HUES6 (cell line): ENCODE measurements around the gene GALNT17.
A peak's percentile ranks its signal among the peaks of the same experiment; 100 is the strongest.
"Not testable (repeated sequence)": the region's sequence is repeated elsewhere in the genome, so short reads cannot be mapped to it uniquely, and the experiment has no call there.

ENCODE experiments used
- H3K27ac ChIP-seq: 2 replicates; pipeline ENCODE4 v1.7.0; 2013; ENCODE audit warnings: low read depth, mild to moderate bottlenecking, low read length, inconsistent platforms
- H3K27me3 ChIP-seq: 2 replicates; pipeline ENCODE4 v1.6.1; 2013; ENCODE audit warnings: low read length; ENCODE audit not compliant: control insufficient read depth, insufficient read depth
- H3K36me3 ChIP-seq: 2 replicates; pipeline ENCODE4 v1.6.1; 2013; ENCODE audit warnings: low read length; ENCODE audit not compliant: control insufficient read depth, insufficient read depth
- H3K4me1 ChIP-seq: 2 replicates; pipeline ENCODE4 v1.6.1; 2013; ENCODE audit warnings: low read length; ENCODE audit not compliant: control insufficient read depth, insufficient read depth
- H3K4me3 ChIP-seq: 2 replicates; pipeline ENCODE4 v1.5.1; 2013; ENCODE audit warnings: low read depth, low read length
- H3K9ac ChIP-seq: one replicate; pipeline ENCODE4 v1.6.1; 2013; ENCODE audit warnings: mild to moderate bottlenecking, low read length
- H3K9me3 ChIP-seq: 2 replicates; pipeline ENCODE4 v1.6.1; 2013; ENCODE audit warnings: low read depth, low read length; ENCODE audit not compliant: control insufficient read depth, insufficient read depth

Gene GALNT17

GRCh38 chr7:71733107-71733870 is 601.3 kb downstream of the GALNT17 start:
- no peak overlapping the region for H3K27ac ChIP-seq
- no peak overlapping the region for H3K9ac ChIP-seq
- H3K36me3 ChIP-seq, result no peaks in the 10 kb centered on the region
- H3K4me3 ChIP-seq, result peak overlapping the region; percentile 53
- peaks cover 19% of the 10 kb centered on the region; the same call in 1 of the 2 replicates for H3K9me3 ChIP-seq
- H3K27me3 ChIP-seq, result no peaks in the 10 kb centered on the region
- H3K4me1 ChIP-seq, result peaks cover 8% of the 10 kb centered on the region; the same call in 1 of the 2 replicates

GRCh38 chr7:71735961-71736556 is 604.1 kb downstream of the GALNT17 start:
- H3K27me3 ChIP-seq, result no peaks in the 10 kb centered on the region
- peaks cover 19% of the 10 kb centered on the region for H3K4me1 ChIP-seq
- no peak overlapping the region for H3K9ac ChIP-seq
- H3K9me3 ChIP-seq, result peaks cover 7% of the 10 kb centered on the region; the same call in 1 of the 2 replicates
- H3K4me3 ChIP-seq, result no peak overlapping the region
- H3K27ac ChIP-seq, result no peak overlapping the region
- no peaks in the 10 kb centered on the region for H3K36me3 ChIP-seq

- H3K9me3 ChIP-seq, result not testable (repeated sequence)
Observed at GRCh38 chr7:71737931-71738540, 606.1 kb downstream of the GALNT17 start.

GRCh38 chr7:71739520-71740173 is 607.7 kb downstream of the GALNT17 start:
- Histone ChIP-seq H3K27ac (no peak overlapping the region), H3K4me1 (peaks cover 15% of the 10 kb centered on the region; the same call in 1 of the 2 replicates), H3K9ac (peak overlapping the region; percentile 33), H3K9me3 (0 out of 2 replicates have a peak, but pooled peaks cover 2% of the 10 kb centered on the region), H3K27me3 (no peaks in the 10 kb centered on the region), H3K4me3 (no peak overlapping the region), H3K36me3 (no peaks in the 10 kb centered on the region)

More at GRCh38 chr7:71737931-71738540, 606.1 kb downstream of the GALNT17 start:
- not testable (repeated sequence) for H3K27ac ChIP-seq, H3K36me3 ChIP-seq, H3K9ac ChIP-seq, H3K4me3 ChIP-seq, H3K27me3 ChIP-seq
- peaks cover 15% of the 10 kb centered on the region; the same call in 1 of the 2 replicates for H3K4me1 ChIP-seq

- H3K4me1 ChIP-seq, result peaks cover 15% of the 10 kb centered on the region; the same call in 1 of the 2 replicates
- H3K36me3 ChIP-seq, result no peaks in the 10 kb centered on the region
- no peak overlapping the region for H3K9ac ChIP-seq
- H3K27ac ChIP-seq, result no peak overlapping the region
- H3K27me3 ChIP-seq, result no peaks in the 10 kb centered on the region
- 0 out of 2 replicates have a peak, but pooled peaks cover 2% of the 10 kb centered on the region for H3K9me3 ChIP-seq
- H3K4me3 ChIP-seq, result no peak overlapping the region
Observed at GRCh38 chr7:71740174-71740560, 608.2 kb downstream of the GALNT17 start.

- Histone ChIP-seq H3K27me3 (no peaks in the 10 kb centered on the region; the same call in 1 of the 2 replicates), H3K9me3 (peaks cover 7% of the 10 kb centered on the region; the same call in 1 of the 2 replicates), H3K27ac (no peak overlapping the region), H3K4me1 (no peaks in the 10 kb centered on the region), H3K4me3 (no peak overlapping the region), H3K36me3 (no peaks in the 10 kb centered on the region), H3K9ac (no peak overlapping the region)
Observed at GRCh38 chr7:71746006-71746405, 614.1 kb downstream of the GALNT17 start.

- Histone ChIP-seq H3K27me3 (peaks cover 26% of the 10 kb centered on the region), H3K9me3 (peaks cover 10% of the 10 kb centered on the region), H3K4me3 (no peak overlapping the region), H3K4me1 (no peaks in the 10 kb centered on the region; the same call in 1 of the 2 replicates), H3K27ac (no peak overlapping the region), H3K36me3 (no peaks in the 10 kb centered on the region), H3K9ac (no peak overlapping the region)
Observed at GRCh38 chr7:71750290-71750689, 618.3 kb downstream of the GALNT17 start.

GRCh38 chr7:71752171-71752935 is 620.4 kb downstream of the GALNT17 start:
- Histone ChIP-seq H3K36me3 (no peaks in the 10 kb centered on the region), H3K9ac (peak overlapping the region; percentile 47), H3K27me3 (peaks cover 26% of the 10 kb centered on the region), H3K27ac (no peak overlapping the region), H3K4me1 (no peaks in the 10 kb centered on the region; the same call in 1 of the 2 replicates), H3K9me3 (peaks cover 12% of the 10 kb centered on the region), H3K4me3 (peak overlapping the region; percentile 71)

GRCh38 chr7:71753236-71753635 is 621.3 kb downstream of the GALNT17 start:
- Histone ChIP-seq H3K27ac (no peak overlapping the region), H3K9me3 (peaks cover 12% of the 10 kb centered on the region), H3K9ac (no peak overlapping the region), H3K4me1 (no peaks in the 10 kb centered on the region; the same call in 1 of the 2 replicates), H3K4me3 (no peak overlapping the region), H3K36me3 (no peaks in the 10 kb centered on the region), H3K27me3 (peaks cover 26% of the 10 kb centered on the region)

- no peak overlapping the region for H3K27ac ChIP-seq
- peaks cover 9% of the 10 kb centered on the region for H3K9me3 ChIP-seq
- no peak overlapping the region for H3K9ac ChIP-seq
- H3K4me3 ChIP-seq, result no peak overlapping the region
- H3K4me1 ChIP-seq, result no peaks in the 10 kb centered on the region; the same call in 1 of the 2 replicates
- peaks cover 26% of the 10 kb centered on the region for H3K27me3 ChIP-seq
- no peaks in the 10 kb centered on the region for H3K36me3 ChIP-seq
Observed at GRCh38 chr7:71753956-71754664, 622.2 kb downstream of the GALNT17 start.
